ENCODE data around the gene COX6B2.
"Not testable (repeated sequence)": the region's sequence is repeated elsewhere in the genome, so short reads cannot be mapped to it uniquely, and the experiment has no call there.

The COX6B2 gene

GRCh38 chr19:55354698-55355212 is at the start of gene COX6B2:
COX6B2 (minus strand) TSS chr19:55354719; CDS start chr19:55354521, 198 bp downstream.
- DNase-seq (ENCODE audit: low spot score) = no peak

- DNase-seq (ENCODE audit: low spot score) = no peak
Observed at GRCh38 chr19:55402509-55402908, 48.0 kb upstream of the COX6B2 start.

- not testable (repeated sequence) for DNase-seq (ENCODE audit: low spot score)
Observed at GRCh38 chr19:55401390-55401789, 46.9 kb upstream of the COX6B2 start.

- no peak for DNase-seq (ENCODE audit: low spot score)
Observed at GRCh38 chr19:55400281-55401087, 46.0 kb upstream of the COX6B2 start.

GRCh38 chr19:55398200-55398925 is 43.8 kb upstream of the COX6B2 start:
- DNase-seq (ENCODE audit: low spot score) = no peak

GRCh38 chr19:55392820-55393761 is 38.6 kb upstream of the COX6B2 start:
- no peak for DNase-seq (ENCODE audit: low spot score)

GRCh38 chr19:55391702-55392615 is 37.4 kb upstream of the COX6B2 start:
- no peak for DNase-seq (ENCODE audit: low spot score)

- DNase-seq (ENCODE audit: low spot score) = no peak
Observed at GRCh38 chr19:55391191-55391670, 36.7 kb upstream of the COX6B2 start.

GRCh38 chr19:55390461-55390880 is 36.0 kb upstream of the COX6B2 start:
- DNase-seq (ENCODE audit: low spot score) = no peak

- no peak for DNase-seq (ENCODE audit: low spot score)
Observed at GRCh38 chr19:55389386-55390317, 35.1 kb upstream of the COX6B2 start.

- DNase-seq (ENCODE audit: low spot score) = no peak
Observed at GRCh38 chr19:55387736-55388497, 33.4 kb upstream of the COX6B2 start.

GRCh38 chr19:55386493-55386971 is 32.0 kb upstream of the COX6B2 start:
- no peak for DNase-seq (ENCODE audit: low spot score)

- peak; percentile 99 for DNase-seq (ENCODE audit: low spot score)
Observed at GRCh38 chr19:55385724-55386492, 31.4 kb upstream of the COX6B2 start, which contains the start of gene RPL28. RPL28 (plus strand) TSS chr19:55385932; CDS start chr19:55386358, 426 bp downstream.

GRCh38 chr19:55384920-55385723 is 30.6 kb upstream of the COX6B2 start:
- DNase-seq (ENCODE audit: low spot score) = peak; percentile 94

GRCh38 chr19:55384131-55384919 is 29.8 kb upstream of the COX6B2 start, which contains the start of gene TMEM238:
TMEM238 (minus strand) TSS chr19:55384292; CDS start chr19:55384259, 33 bp downstream.
- DNase-seq (ENCODE audit: low spot score) = no peak
